ENCODE measurements around the gene MRAS. TPM values are rescaled to one million over a fixed set of nuclear protein-coding genes. Genes with fewer than 3 reads are reported as not detected.

Gene MRAS
- total RNA-seq, 1 donor from 2014 or later = 2.9 TPM

DNA sequence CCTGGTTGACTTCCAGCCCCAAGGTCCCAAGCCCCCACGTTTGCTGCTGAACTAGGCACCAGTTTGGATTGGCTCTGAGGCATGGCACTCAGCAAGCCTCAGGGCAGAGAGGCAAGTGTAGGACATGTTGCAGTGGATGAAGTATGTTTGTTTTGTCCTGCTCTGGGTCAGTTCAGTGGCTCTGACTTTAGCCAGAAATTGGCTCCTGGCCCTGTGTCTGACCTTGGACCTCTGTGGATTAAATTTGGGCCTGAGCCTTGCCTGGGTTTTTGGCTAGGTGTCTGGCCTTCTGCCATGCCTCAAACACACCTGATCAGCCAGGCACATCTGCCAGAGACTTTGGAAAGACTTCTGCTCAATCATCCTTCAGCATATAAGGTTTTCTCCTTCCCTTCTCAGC, 3.6 kb upstream of the MRAS start:
- Histone ChIP-seq H3K4me3 (ENCODE audit: low read depth, low read length) (no peak overlapping the region), H3K27me3 (ENCODE audit: control insufficient read depth, insufficient read depth, low read length) (peaks cover 2% of the 10 kb centered on the region), H3K36me3 (ENCODE audit: control insufficient read depth, insufficient read depth, low read length) (no peaks in the 10 kb centered on the region)
- TF ChIP-seq, protein P1, sequence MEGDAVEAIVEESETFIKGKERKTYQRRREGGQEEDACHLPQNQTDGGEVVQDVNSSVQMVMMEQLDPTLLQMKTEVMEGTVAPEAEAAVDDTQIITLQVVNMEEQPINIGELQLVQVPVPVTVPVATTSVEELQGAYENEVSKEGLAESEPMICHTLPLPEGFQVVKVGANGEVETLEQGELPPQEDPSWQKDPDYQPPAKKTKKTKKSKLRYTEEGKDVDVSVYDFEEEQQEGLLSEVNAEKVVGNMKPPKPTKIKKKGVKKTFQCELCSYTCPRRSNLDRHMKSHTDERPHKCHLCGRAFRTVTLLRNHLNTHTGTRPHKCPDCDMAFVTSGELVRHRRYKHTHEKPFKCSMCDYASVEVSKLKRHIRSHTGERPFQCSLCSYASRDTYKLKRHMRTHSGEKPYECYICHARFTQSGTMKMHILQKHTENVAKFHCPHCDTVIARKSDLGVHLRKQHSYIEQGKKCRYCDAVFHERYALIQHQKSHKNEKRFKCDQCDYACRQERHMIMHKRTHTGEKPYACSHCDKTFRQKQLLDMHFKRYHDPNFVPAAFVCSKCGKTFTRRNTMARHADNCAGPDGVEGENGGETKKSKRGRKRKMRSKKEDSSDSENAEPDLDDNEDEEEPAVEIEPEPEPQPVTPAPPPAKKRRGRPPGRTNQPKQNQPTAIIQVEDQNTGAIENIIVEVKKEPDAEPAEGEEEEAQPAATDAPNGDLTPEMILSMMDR (IDR thresholded peaks at IDR 0.05; ENCODE audit: insufficient read depth, low read length, severe bottlenecking) = no peak
- DNase-seq (ENCODE audit: low read depth) (no peak), FAIRE-seq (no peak)

DNA sequence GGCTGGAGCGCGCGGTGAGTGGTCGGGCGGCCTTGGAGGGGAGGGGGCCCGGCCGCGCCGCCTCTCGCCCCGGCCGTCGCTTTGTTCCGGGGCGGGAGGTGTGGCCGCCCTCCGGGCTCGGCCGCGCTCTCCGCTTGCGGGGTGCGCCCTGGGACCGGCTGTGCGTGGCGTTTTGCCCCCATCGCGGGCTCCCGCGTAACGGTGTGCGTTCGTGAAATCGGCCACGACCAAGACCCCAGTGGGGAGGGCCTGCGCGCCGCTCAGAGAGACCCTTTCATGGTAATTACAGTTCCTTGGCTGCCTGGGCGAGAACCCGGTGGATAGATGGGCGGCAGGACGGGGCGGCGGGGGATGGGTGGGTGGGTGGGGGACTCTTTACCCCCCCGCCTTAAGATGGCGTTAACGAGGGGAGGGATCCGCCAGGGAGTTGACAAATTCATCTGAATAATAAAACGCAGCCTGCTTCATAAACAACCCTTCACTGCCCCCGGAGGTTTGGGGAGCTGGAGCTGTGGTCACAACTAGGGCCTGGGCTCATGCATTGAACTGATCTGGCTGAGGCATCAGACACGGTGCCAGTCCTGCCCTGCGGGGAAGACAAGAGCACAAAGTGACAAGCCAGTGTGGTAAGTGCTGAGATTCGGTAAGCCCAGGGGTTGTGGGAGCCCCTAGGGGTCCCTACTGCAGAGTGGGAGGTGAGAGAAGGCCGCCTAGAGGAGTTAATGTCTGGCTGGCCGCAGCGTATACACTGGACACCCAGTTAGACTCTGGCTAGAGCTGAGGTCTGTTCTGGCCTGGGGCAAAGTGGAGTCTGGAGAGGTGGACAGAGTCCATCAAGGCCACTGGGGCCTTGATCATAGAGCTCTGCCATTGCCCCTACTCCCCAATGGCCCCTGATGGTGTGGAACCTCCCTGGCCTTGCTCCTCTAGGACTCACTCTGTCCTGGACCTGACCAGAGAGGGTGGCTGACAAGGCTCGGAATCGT, 668 bp downstream of the MRAS start:
- no peak for DNase-seq (ENCODE audit: low read depth)
- Histone ChIP-seq H3K4me3 (ENCODE audit: low read depth, low read length) (peak overlapping the region; percentile 58), H3K36me3 (ENCODE audit: control insufficient read depth, insufficient read depth, low read length) (no peaks in the 10 kb centered on the region), H3K27me3 (ENCODE audit: control insufficient read depth, insufficient read depth, low read length) (peaks cover 2% of the 10 kb centered on the region)
- no peak for FAIRE-seq
- TF ChIP-seq, protein P1 (IDR thresholded peaks at IDR 0.05; ENCODE audit: insufficient read depth, low read length, severe bottlenecking) = no peak

DNA sequence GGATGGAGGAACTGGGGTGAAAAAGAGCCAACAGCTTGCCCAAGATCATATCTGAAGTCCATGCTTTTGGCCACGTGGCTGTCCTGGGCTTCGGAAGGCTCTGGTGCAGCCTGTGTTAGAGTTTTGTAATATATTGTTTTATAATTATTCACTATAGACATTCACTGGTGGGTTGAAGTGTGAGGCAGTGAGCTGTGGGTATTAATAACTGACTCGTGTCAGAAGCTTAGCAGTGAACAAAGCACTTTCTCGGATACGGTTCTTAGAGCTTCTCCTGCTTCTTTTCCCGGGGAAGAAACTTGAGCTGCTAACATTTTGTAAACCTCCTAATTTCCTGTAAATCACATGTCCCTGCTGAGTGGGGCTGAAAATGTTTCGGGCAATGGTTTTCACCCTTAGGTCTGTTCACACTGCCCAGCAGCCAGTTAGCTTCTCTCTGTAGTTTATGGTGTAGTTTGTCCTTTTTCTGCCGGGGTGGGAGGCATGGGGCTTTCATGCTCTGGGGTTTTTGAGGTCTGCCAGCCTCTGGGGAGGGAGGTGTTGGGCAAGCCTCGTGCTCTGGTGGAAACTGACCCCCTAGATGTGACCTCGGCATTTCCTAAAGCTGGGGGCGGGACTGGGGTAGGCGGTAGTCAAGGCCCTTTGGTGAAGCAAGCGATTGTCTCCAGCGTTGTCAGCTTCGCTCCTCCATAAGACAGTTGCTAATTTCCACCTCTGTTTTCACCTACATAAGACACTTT, 1.7 kb downstream of the MRAS start:
- Histone ChIP-seq H3K27me3 (ENCODE audit: control insufficient read depth, insufficient read depth, low read length) (peaks cover 2% of the 10 kb centered on the region), H3K4me3 (ENCODE audit: low read depth, low read length) (no peak overlapping the region), H3K36me3 (ENCODE audit: control insufficient read depth, insufficient read depth, low read length) (no peaks in the 10 kb centered on the region)
- TF ChIP-seq, protein P1 (IDR thresholded peaks at IDR 0.05; ENCODE audit: insufficient read depth, low read length, severe bottlenecking) = no peak
- FAIRE-seq (no peak), DNase-seq (ENCODE audit: low read depth) (no peak)

DNA sequence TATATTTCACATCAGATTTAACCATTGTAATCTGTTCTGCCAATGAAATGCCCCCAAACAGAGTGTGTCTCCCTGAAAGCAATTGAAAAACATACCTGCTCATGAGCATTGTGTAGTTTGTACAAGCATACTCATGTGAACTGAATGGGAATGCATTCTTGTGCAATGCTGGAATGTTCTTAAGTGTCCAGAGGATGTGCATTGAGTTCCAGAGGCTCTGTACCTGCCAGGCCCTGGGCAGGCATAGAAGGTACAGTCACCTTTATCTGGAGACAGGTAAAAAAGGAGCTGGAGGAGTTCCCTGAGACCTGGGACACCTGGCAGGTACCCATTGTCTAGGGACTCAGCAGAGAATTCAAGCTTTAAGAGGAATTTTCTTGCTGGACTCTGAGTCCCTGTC, 2.8 kb downstream of the MRAS start:
- no peaks in the 10 kb centered on the region for H3K36me3 ChIP-seq (ENCODE audit: control insufficient read depth, insufficient read depth, low read length)
- DNase-seq (ENCODE audit: low read depth) (peak; percentile 55), FAIRE-seq (peak; percentile 36)
- TF ChIP-seq, protein P1 (IDR thresholded peaks at IDR 0.05; ENCODE audit: insufficient read depth, low read length, severe bottlenecking) = no peak
- H3K27me3 ChIP-seq (ENCODE audit: control insufficient read depth, insufficient read depth, low read length) = peaks cover 2% of the 10 kb centered on the region
- H3K4me3 ChIP-seq (ENCODE audit: low read depth, low read length) = no peak overlapping the region

DNA sequence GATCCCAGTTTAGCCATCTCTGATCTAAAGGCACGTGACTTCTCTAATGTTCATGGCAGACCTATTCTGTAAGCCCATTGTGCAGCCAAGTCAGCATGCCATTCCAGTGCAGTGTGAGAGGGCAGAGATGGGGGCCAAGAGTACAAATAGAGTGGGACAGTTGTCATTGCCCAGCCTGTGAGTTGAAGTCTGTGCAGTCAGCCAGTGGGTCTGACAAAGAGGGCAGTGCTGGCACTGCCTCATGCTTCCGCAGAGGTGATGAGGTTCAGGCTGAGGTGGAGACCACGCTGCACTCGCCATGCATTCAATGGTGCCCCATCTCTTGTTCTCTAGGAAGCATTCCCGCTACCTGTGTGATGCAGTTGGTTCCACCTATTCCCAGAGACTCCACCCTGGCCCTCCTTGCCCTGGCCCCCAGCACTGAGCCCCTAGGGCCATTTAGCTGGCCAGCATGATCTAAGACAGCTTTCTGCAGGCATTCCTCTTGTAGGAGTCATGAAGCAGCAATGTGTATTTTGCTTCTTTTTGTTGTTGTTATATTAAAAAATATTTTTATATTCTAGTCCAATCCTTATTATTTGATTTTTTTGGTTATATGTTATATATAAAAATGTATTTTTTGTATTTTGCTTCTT, 3.7 kb downstream of the MRAS start:
- no peak for DNase-seq (ENCODE audit: low read depth)

More for the DNA sequence above, 3.7 kb downstream of the MRAS start:
- TF ChIP-seq, protein P1 (IDR thresholded peaks at IDR 0.05; ENCODE audit: insufficient read depth, low read length, severe bottlenecking) = no peak
- FAIRE-seq = no peak
- Histone ChIP-seq H3K27me3 (ENCODE audit: control insufficient read depth, insufficient read depth, low read length) (no peaks in the 10 kb centered on the region), H3K36me3 (ENCODE audit: control insufficient read depth, insufficient read depth, low read length) (no peaks in the 10 kb centered on the region), H3K4me3 (ENCODE audit: low read depth, low read length) (no peak overlapping the region)
